NCI-H460 (cell line): ENCODE measurements around the gene KRT80. TPM values are rescaled to one million over a fixed set of nuclear protein-coding genes. Genes with fewer than 3 reads are reported as not detected.

Experiments used
- DNase-seq: peaks from one replicate; pipeline ENCODE4 v3.0.0-alpha.2; 2016; ENCODE audit warnings: low read depth; ENCODE audit errors: extremely low read depth
- total RNA-seq: library from RNA; depleted of rRNA; stranded (reverse); fragments of >200 nt; shearing (Covaris generic); gene quantifications from 2 replicates; pipeline ENCODE4 v1.2.3, GENCODE V29; 2014

KRT80 gene
- total RNA-seq, 1 experiment from 2014 or later = 36.0 TPM

DNA sequence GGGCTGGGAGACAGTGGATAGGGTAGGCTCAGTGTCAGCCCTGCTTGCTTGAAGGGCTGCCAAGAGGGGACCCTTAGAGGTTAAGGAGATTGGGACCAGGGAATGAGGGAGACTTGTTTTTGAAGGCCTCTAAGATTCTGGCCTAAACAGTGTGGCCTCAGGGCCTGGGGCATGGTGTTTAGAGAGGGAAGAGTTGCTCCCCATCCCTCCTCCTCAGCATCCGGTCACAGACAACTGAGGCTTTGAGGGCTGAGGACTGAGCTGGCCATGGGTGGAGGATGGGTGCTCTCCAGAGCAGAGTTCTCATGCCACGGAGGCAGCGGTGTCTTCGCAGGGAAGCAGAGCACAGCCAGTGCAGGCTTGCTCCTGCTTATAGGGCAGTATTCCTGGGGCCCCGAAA lies 49.4 kb downstream of the KRT80 start:
- no peak for DNase-seq

DNA sequence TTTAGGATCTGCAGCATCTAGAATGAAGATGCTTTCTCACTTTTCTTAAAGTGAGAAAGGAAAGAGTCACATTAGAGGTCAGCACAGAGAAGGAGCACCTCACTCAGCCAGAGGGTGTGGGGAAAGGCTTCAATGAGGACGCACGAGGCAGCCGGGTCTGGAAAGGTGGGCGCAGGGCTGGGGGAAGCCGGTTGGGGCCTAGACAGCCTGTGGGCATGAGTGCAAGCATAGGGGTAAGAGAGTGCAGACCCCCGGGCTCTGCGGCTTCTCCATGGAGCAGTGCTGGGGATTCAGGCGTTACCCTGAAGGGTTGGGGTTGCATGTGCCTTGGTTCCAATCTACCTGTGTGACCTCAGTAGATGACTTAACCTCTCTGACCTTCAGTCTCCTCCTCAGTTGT lies 49.9 kb downstream of the KRT80 start:
- no peak for DNase-seq

DNA sequence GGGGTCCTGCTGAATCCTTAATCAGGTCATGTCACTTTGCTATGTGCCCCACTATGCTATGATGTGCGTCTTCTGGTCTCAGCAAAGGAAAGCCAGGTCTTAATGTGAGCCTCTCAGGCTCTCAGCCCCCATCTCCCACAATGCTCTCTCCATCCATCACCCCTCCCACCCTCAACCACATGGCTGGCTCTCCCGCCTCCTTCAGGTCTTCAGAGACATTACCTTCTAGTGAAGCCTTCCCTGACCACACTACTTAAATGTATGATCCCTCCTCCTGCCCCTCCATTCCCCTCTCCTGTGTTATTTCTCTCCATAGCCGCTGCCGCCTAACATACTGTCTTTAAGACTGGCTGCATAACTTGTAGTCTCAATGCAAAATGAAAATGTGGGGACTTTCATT lies 50.5 kb downstream of the KRT80 start:
- no peak for DNase-seq

DNA sequence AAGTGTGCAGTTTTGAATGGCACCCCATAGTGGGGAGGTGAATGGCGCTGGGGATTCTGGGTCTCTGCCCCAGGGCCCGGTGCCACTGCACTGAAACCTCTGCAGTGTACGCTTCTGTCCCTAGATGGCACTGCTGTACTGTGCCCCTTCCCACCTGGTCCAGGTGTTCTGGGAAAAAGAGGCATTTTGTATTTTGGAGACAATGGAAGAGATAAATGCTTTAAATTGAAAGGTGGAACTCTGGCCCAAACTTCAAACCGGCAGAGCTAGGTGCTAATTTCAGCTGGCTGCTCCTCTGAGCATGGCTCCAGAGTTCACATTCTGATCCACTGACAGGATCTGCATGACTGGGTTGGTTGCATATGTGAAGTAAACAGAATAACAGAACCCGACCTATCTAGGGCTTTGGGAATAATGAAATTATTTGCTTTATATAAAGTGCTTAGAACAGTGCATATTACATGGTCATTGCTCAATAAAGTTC lies 52.2 kb downstream of the KRT80 start:
- no peak for DNase-seq

DNA sequence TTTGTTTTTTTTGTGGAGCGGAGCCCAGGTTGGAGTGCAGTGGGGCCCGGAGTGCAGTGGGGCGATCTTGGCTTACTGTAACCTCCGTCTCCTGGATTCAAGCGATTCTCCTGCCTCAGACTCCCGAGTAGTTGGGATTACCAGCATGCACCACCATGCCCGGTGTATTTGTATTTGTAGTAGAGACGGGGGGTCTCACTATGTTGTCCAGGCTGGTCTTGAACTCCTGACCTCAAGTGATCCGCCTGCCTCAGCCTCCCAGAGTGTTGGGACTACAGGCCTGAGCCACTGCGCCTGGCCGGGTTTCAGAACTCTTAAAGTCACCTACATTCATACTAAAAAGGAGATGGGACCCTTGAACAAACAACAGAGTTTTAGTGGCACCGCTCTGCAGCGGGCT lies 52.7 kb downstream of the KRT80 start:
- DNase-seq = no peak

DNA sequence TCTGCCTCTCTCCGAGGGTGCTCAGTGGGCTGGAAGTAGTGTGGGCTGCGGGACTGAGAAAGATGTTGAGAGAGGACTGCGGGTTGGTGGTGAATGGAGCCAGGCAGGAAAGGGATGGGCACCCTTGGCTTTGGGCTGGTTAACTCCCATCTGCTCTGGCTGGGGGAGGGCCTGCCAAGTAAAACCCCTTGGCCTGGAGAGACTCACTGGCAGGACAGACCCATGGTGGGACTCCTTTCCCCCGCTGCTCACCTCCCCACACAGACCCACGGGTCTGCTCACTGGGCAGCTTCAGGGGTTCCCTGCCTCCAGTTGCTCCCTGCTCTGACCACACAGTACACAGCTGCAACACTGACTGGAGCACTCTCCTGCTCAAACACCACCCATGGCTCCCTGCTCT lies 54.1 kb downstream of the KRT80 start:
- DNase-seq = no peak

DNA sequence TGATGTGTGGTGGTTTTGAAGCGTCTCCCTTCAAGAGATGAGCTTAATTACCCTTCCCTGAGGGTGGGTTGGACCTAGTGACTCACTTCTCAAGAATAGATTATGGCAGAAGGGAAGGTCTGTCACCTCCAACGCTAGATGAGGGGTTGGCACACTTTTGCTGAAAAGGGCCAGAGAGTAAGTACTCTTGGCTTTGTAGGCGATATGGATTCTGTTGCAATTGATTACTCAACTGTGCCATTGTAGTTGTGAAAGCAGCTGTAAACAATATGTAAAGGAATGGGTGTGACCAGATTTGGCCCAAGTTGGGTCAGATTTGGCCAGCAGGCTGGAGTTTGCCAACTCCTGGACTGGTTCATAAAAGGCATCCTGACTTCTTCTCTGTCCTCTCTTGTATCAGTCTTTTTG lies 59.1 kb downstream of the KRT80 start:
- no peak for DNase-seq

DNA sequence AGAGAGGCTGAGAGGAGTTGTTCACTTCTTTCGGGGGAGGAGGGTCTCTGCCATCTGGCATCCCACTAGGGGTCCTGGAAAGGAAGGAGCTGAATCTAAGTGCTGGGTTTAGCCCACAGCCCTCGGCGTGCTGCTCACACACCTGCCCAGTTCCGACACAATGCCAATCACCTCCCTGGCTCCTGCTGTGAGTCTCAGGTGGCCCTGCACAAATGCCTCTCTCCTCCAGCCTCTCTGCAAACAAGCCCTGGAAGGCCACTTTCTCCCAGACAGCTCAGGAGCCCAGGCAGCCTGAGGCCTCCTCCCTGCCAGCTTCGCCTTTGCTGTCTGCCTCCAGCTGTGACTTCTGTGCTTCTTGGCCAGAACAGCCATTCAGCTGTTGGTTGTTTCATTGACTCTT lies 61.1 kb downstream of the KRT80 start:
- no peak for DNase-seq

DNA sequence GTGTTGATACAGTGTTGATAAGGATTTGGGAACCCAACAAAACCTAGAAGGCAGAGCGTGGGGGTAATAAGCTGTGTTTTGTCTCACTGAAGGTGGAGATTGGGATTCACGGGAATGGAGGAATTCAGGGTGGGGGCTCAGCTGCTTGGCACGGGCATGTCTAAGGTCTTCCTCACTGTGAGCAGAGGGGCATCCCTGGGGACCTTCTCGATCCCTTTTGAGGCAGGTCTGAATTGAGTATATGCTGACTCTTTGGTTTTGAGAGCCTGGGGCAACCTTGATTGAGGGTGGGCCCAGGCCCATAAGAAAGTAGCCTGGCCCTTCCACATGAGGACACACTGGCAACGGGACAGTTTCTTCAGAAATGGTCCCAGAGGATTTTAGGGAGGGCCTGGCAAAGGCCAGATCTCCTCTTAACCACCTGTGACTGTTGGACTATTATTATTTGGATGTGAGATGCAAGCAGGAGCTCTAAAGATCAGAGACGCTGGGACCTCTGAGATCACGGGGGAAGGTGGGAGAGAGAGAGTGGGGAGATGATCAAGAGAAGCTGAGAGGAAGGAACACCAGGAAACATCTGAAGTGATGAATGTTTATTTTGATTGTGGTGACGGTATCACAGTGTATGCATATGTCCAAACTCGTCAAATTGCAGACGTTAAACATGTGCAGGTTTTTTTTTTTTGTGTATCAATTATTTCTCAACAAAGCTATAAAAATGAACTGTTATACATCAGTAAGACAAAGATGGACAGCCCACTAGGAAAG lies 63.9 kb downstream of the KRT80 start:
- DNase-seq = no peak

DNA sequence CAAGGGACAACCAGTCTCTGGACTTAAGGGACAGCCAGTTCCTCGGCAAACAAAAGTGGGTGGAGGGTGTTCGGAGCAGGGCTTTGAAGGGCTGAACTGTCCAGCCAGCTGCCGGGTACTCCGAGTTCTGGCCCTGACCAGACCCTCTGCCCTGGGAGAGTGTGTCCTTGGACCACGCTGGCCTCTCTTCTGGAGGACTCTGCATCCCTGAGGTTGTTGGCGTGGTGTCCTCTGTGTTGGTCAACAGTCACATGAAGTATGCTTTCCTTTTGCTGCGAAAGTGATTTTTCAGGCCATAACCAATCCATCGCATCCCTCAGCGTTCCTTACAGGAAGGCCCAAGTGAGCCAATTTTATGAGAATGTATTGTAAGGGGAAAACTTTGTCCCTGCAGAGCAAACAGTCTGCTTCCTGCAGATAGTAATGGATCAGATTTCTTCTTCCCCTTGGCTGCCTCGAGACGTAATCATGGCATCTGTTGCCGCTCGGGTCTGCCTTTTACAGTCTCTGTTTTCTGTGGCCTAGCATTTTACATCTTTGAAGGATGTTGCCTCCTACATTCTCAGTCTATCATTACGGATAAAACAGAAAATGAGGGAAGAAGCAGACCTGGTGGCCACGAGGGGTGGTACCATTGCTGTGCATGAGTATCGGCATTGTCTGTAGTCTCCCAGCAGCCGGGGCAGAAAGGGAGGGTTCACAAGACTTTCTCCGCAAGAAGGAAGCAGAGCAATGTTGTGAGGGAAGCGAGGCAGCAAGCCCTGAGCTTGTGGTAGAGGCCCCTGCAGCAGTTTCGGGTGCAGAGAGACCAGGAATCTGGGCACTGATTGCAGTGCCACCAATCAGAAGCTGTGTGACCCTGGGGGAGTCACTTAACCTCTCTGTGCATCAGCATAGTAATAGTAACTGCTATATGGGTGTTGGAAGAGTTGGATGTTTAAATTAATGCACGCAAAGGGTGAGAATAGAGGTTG lies 64.9 kb downstream of the KRT80 start:
- no peak for DNase-seq

DNA sequence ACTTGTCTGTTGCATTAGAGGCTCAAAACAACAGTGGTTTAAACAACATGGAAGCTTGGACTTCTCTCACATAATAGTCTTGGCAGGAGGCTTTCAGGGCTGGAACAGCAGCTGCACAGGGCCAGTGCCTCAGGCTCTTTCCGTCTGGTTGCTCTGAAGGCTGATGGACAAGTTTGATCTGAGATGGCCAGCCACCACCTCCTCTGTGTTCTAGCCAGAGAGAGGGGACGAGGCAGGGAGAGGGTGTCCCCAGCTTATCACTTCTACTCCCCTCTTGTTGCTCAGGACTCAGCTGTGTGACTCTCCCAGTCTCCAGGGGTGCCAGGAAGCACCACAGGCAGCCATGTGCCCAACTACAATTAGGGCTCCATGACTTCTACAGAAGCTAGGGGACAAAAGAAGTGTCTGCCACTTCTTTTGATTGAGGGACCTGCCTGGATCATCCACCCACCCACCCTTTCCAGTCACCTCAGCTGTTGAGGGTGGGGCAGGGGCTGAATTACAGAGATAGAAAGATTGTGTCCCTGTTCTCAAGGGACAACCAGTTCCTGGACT lies 65.7 kb downstream of the KRT80 start:
- DNase-seq = no peak

DNA sequence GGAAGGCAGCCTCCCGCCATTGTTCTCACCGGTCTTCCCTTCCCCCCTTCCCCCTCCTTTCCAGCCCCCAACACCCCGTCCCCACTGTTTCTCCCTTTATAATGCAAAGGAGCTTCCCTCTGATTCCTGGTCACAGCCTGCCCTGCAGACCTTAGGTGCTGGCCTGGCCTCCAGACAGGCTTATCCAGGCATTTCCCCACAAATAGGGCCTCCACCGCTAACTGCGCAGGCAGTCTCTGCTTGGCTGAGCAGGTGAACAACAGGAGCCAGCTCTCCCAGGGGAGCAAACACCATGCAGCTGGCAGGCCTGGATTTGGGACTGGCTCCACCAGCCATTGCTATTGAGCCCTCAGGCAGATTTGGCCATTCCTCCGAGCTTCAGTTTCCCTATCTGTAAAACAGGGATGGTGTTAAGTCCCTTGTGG lies 66.3 kb downstream of the KRT80 start:
- no peak for DNase-seq

DNA sequence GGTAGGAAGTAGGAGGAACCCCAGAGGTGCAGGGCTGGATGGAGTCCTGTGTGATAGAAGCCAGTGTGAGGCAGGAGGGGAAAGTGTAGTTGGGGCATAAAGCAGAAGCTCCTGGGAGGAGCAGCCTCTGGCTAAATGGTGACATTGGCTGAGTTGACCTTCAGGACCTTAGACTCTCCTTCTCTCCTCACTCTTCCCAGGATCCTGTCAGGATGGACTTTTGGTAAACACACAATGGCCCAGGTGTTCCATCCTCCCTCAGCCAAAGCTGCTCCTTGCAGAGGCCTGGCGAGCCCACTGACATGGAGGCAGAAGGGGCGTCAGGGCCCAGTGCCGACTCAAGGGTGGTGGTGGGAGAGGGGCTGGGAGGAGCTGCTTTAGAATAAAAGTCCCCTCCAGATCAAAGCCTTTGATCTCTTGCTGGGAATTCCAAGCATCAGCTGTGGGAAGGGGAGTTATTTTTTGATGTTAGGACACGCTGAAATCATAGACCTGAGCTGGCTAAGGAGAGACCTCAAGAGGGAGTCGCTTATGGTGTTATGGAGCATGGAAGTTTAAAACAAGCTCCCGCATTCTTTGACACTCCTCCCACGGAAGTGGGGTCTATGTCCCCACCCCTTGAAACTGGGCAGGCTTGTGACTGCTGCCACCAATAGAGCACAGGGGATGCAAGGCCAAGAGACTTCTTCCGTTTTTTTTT lies 68.2 kb downstream of the KRT80 start:
- DNase-seq = no peak

DNA sequence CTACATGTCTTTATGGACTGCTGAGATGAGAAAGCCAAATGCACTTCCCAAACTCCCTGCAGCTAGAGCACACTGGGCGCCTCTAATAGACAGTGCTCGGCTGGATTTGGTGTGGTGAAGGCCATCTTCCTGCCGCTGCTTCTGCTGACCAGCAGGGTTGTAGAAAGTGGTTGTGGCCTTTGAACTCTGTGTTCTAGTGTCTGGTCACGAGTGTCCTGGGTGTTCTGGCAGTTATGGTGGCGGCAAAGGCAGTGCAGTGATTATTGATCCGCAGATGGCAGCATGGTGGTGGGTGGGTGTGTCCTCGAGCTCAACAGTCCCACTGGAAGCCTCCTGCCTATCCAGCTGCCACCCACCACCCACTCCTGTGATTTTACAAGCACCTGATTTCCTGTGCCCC lies 68.9 kb downstream of the KRT80 start:
- no peak for DNase-seq

DNA sequence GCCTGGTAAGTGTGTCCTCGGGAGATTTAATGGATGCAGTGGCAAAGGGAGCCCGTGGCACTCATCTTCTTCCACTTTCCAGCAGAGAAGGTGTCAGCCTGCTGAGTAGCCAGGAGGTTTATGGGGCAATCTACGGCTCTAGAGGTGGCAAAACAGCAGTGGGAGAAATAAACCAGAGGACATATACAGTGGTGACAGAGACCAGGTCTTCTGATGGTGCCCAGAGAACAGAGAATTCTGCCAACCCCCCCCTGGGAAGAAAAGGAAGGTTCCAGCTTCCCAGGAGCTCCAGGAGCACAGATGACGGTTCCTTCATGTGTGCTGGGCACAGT lies 69.3 kb downstream of the KRT80 start:
- no peak for DNase-seq

DNA sequence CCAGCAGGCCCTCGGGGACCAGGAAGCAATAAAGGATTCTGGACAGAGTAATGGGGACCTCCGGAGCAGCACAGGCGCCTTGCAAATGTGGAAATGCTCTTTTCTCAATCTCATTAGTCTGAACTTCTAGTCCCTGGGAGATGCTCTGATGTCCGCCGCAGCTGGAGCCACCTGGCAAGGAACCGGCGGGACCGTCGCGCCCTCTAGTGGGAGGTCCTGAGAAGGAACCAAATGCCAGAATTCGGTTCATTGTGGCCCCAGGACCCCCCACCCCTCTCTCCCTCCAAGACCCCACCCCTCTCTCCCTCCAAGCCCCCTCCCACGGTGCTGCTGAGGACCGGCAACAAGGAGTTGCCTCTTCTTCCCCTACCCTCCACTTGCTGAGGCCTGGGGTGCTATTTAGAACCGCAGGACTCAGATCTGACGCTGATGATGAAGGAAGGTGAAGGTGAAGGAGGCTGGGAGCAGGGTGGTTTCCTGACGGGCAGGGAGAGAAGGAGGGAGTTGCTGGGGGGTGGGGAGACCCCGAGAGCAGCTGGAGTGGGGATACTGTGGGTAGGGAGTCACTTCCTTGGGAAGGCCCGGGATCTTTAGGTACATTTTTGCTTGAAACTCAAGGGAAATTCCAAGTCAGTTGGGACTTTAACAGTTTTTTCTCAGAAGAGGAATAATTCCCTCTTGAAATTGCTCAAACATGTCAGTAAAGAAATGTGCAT lies 69.8 kb downstream of the KRT80 start:
- peak; percentile 52 for DNase-seq

DNA sequence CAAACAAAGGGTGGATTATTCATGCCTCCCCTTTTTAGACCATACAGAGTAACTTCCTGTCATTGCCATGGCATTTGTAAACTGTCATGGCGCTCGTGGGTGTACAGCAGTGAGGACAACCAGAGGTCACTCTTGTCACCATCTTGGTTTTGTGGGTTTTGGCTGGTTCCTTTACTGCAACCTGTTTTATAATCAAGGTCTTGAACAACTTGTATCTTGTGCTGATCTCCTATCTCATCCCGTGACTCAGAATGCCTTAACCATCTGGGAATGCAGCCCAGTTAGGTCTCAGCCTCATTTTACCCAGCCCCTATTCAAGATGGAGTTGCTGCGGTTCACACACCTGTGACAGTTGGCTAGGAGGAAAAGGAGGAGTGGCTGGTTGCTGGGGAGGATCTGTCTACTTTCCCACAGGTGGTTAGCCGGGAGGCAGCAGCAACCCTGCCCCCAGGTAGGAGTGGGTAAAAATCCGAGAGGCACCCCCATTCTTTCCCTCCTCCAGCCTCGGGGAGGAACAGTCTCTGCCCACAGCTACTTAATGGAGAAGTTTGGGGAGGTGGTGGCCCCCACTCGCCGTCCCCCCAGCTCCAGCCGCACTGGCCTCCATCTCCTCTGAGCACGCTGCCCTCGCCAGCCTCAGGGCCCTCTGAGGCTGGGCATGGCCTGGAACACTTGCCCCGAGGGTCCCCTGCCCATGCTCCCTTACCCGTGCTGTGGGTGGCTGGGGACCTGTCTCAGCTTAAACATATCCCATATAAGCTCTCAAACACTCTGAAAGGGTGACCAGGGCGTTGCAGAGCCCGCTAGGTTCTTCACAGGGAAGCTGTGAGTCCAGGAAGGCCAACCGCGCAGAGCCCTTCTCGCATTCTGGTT lies 70.6 kb downstream of the KRT80 start:
- DNase-seq = no peak

DNA sequence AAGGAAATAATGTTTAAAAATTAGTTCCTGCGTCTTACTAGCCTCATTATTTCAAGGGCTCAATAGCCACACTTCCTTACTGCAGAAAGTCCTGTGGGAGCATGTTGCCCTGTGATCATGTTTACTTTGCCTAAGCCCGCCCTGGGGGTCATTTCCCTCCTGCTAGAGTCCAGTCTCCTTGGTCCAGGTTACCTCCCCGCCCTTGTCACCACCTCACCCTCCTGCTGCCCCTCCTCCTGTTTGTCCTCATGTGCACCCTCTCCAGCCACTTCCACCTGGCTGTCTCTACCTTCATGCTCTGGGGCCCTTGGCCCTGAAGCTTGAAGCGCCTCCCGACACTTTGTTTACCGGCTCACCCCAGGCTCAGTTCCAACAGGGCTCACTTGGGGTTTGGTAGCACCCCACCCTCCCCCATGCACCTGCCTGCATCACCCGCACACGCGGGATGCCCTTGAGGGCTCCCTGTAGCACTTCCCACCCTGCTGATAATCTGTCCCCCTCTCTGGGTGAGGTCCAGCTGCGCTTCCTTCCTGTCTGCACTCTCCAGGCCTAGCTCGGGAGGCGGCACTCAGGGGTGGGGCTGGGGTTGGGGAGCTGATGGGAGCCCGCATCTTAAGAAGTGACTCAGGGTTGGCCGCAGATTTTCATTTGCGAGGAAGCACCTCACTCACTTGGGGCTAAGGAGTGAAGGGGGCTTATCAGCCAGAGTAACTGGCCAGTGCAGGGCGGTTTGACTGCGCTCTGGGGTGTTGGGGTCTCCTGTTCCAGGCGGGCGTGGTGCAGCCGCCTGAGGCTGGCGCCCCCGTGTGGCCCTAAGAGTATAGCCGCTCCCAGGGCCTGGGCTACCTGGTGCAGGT lies 72.2 kb downstream of the KRT80 start:
- DNase-seq = no peak
